Subcutaneous preadipocyte (primary cell): ENCODE results near the gene FAM81B. TPM values are rescaled to one million over a fixed set of nuclear protein-coding genes. Genes with fewer than 3 reads are reported as not detected.

Source experiments
- total RNA-seq: library from RNA; depleted of rRNA; stranded (reverse); fragments of >200 nt; gene quantifications from 2 replicates; pipeline ENCODE4 v1.2.3, GENCODE V29; 2012

FAM81B gene
- total RNA-seq, result not detected in 2 replicates

GRCh38 chr5:95390812-95391492 lies at the start of gene FAM81B:
TSS of gene FAM81B (plus strand) at chr5:95391366. CDS start at chr5:95391390, 24 bp downstream.

Other genes starting within 250 kb of the FAM81B start
- gene MCTP1, start 106.3 kb upstream of the FAM81B start, total RNA-seq, result 28.3 and 43.4 TPM in 2 replicates
- gene SKIC3, start 163.6 kb downstream of the FAM81B start, total RNA-seq, result 126 and 160 TPM in 2 replicates
- gene ARSK, start 163.7 kb downstream of the FAM81B start, total RNA-seq, result 8.4 and 9.9 TPM in 2 replicates
- gene GPR150, start 228.7 kb downstream of the FAM81B start, total RNA-seq, result 0.20 and 0.37 TPM in 2 replicates